ENCODE measurements around the gene CHST12. TPM values are rescaled to one million over a fixed set of nuclear protein-coding genes. Genes with fewer than 3 reads are reported as not detected.

CHST12 gene
- total and polyA plus RNA-seq, 2 of the 4 experiments (the other 2 are of a cell fraction), result 3.8 to 27.0 TPM

GRCh38 chr7:2451171-2452073 is 48.0 kb downstream of the CHST12 start:
- Histone ChIP-seq H3K9ac (ENCODE audit: low read depth, low read length) (no peak overlapping the region), H3K56ac (ENCODE audit: extremely low read depth, insufficient read depth, low read length) (no peak overlapping the region), H3K27me3 (ENCODE audit: control insufficient read depth, insufficient read depth, low read length) (no peaks in the 10 kb centered on the region), H2AK5ac (ENCODE audit: low read depth, low read length) (no peak overlapping the region), H2BK20ac (ENCODE audit: low read depth, low read length) (no peak overlapping the region), H3K4me3 (ENCODE audit: insufficient read depth, low read depth, low read length) (no peak overlapping the region), H2BK15ac (ENCODE audit: low read depth, low read length) (no peak overlapping the region), H4K20me1 (ENCODE audit: insufficient read depth, low read length) (no peaks in the 10 kb centered on the region), H3K9me3 (ENCODE audit: control insufficient read depth, insufficient read depth, low read length) (no peaks in the 10 kb centered on the region), H3K9me1 (ENCODE audit: insufficient read depth, low read length) (no peaks in the 10 kb centered on the region), H3K27ac (ENCODE audit: insufficient read depth, low read length) (no peak overlapping the region), H4K5ac (ENCODE audit: low read depth, low read length) (no peak overlapping the region; the same call in 1 of the 2 replicates), H3K36me3 (ENCODE audit: control insufficient read depth, insufficient read depth, low read length) (no peaks in the 10 kb centered on the region), H3K79me1 (ENCODE audit: low read depth in 1 of 2, low read length in 2 of 2) (no peaks in the 10 kb centered on the region), H3K4ac (ENCODE audit: low read depth, low read length) (peak overlapping the region; percentile 69), H2BK5ac (ENCODE audit: low read depth, low read length, poor library complexity, severe bottlenecking) (no peak overlapping the region), H3K18ac (ENCODE audit: low read depth, low read length) (no peak overlapping the region), H3K4me2 (ENCODE audit: low read depth, low read length) (peak overlapping the region; percentile 76), H2AK9ac (replicated peaks; ENCODE audit: low read depth, low read length, poor library complexity) (peak overlapping the region; percentile 91), H2BK120ac (ENCODE audit: low read depth, low read length) (no peak overlapping the region), H4K8ac (ENCODE audit: low read depth in 2 of 2, low read length in 2 of 2) (peak overlapping the region in 1 of 2 experiments; percentile 78; a peak in 1 of 4 replicates), H3K23ac (ENCODE audit: low read depth, low read length) (no peak overlapping the region), H2AFZ (replicated peaks; ENCODE audit: low read length, poor library complexity) (peak overlapping the region; percentile 97), H4K91ac (ENCODE audit: insufficient read depth, low read depth, low read length) (no peak overlapping the region; the same call in 1 of the 2 replicates), H3K14ac (replicated peaks; ENCODE audit: low read depth, low read length) (no peak overlapping the region), H3K4me1 (ENCODE audit: control insufficient read depth, insufficient read depth, low read length) (peaks cover 4% of the 10 kb centered on the region; the same call in 1 of the 2 replicates)
- TF ChIP-seq ELK1 (IDR thresholded peaks at IDR 0.05; ENCODE audit: borderline replicate concordance, low read depth, low read length) (no peak), RCOR1 (IDR thresholded peaks at IDR 0.05; ENCODE audit: insufficient replicate concordance, low read length) (no peak), CTCF (conservative IDR thresholded peaks at IDR 0.05; ENCODE audit: low read depth, low read length) (peak; percentile 88), CHD1 (IDR thresholded peaks at IDR 0.05; ENCODE audit: low read depth, low read length) (no peak), RAD21 (IDR thresholded peaks at IDR 0.05; ENCODE audit: low read length) (peak; percentile 93), MAZ (IDR thresholded peaks at IDR 0.05; ENCODE audit: borderline replicate concordance, low read depth, low read length) (no peak; the same call in 1 of the 2 replicates), CEBPB (IDR thresholded peaks at IDR 0.05; ENCODE audit: low read depth, low read length) (no peak), SMC3 (IDR thresholded peaks at IDR 0.05; ENCODE audit: low read depth, low read length) (peak; percentile 80), USF2 (IDR thresholded peaks at IDR 0.05; ENCODE audit: low read depth, low read length) (no peak), RFX5 (IDR thresholded peaks at IDR 0.05; ENCODE audit: low read depth, low read length) (no peak), BHLHE40 (IDR thresholded peaks at IDR 0.05; ENCODE audit: low read depth, low read length) (no peak)
- dilution Hi-C loops (cut with HindIII; ENCODE audit: low sequenced_read_pairs, unreplicated experiment) (no loop called here), intact Hi-C loops (cut with micrococcal nuclease) (loop anchor here (1.0 to 10.0 kb wide), 4 partner anchors 17 to 230 kb away; partner anchors contain the start of genes BRAT1, CHST12 and IQCE), in situ Hi-C loops (cut with MboI; ENCODE audit: low sequenced_read_pairs) (no loop called here)
- DNase-seq, result peak; percentile 50
- ChIA-PET POLR2A (ENCODE audit: unreplicated experiment) (interaction anchor here (0.5 kb wide), 1 partner anchor 16 kb away, joined by 4 read pairs; no protein-coding TSS in a partner anchor), CTCF (interaction anchor here (0.5 to 3.2 kb wide), 6 partner anchors 18 to 704 kb away, joined by 3 to 20 read pairs (median 3); partner anchors contain the start of gene BRAT1)
- peak; percentile 99 for ATAC-seq (ENCODE audit: low read depth)
- no TSS peak for BruUV-seq (replicated peaks)
- 3% methylated on average over 6 of the region's 34 CpGs; no CpG with 5 or more reads in 1 of the 2 experiments for WGBS, 2 experiments (ENCODE audit: extremely low coverage in 2 of 2, insufficient read length in 1 of 2)

All from IMR-90 (cell line).